ENCODE measurements around the gene C1QTNF8.

C1QTNF8 gene

DNA sequence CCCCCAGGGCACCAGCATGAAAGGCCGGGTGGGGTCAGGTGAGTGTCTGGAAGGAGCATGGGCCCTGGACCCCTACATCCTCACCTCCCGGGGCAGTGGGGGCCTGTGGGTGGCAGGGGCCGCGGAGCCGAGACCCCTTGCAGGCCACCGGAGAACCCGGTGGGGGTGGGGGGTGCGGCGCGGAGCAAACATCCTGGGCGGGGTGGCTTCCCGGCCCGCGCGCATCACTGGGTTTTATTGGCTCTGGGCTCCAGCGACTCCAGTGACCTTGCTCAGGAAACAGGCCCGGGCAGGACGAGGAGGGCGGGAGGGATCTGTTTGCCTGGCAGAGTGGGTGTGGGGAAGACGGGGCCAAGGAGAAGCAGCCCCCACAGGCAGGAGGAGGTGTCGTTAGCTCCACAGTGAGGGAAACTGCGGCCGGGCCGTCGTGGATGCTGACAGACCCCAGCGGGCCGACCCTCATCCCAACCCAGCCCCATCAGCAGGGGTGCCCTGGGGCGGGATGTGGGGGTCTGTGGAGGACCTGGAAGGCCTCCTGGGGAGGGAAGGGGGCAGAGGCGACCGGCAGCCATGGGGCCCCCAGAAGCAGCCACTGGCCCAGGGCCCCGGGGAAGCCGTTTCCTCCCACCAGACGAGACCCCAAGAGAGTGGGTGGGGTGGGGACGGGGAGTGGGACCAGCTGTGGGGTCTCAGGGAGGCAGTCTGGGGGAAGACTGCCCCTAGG lies 12.9 kb downstream of the C1QTNF8 start:
- TF ChIP-seq, protein P1, sequence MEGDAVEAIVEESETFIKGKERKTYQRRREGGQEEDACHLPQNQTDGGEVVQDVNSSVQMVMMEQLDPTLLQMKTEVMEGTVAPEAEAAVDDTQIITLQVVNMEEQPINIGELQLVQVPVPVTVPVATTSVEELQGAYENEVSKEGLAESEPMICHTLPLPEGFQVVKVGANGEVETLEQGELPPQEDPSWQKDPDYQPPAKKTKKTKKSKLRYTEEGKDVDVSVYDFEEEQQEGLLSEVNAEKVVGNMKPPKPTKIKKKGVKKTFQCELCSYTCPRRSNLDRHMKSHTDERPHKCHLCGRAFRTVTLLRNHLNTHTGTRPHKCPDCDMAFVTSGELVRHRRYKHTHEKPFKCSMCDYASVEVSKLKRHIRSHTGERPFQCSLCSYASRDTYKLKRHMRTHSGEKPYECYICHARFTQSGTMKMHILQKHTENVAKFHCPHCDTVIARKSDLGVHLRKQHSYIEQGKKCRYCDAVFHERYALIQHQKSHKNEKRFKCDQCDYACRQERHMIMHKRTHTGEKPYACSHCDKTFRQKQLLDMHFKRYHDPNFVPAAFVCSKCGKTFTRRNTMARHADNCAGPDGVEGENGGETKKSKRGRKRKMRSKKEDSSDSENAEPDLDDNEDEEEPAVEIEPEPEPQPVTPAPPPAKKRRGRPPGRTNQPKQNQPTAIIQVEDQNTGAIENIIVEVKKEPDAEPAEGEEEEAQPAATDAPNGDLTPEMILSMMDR (IDR thresholded peaks at IDR 0.05; ENCODE audit: insufficient read depth, low read length), result no peak
- TF ChIP-seq REST (IDR thresholded peaks at IDR 0.05; ENCODE audit: insufficient replicate concordance, low read depth), result no peak
- TF ChIP-seq SPI1 (IDR thresholded peaks at IDR 0.05; ENCODE audit: borderline replicate concordance, low read depth), result no peak
- no peak for TF ChIP-seq GABPA (IDR thresholded peaks at IDR 0.05; ENCODE audit: low read depth)
- TF ChIP-seq POLR2AphosphoS5 (IDR thresholded peaks at IDR 0.05; ENCODE audit: low read depth), result no peak
- Histone ChIP-seq H3K27me3 (ENCODE audit: insufficient read depth, poor library complexity, severe bottlenecking) (peaks cover 6% of the 10 kb centered on the region), H3K4me3 (replicated peaks; ENCODE audit: insufficient read depth, low read length) (no peak overlapping the region), H3K27ac (replicated peaks) (no peak overlapping the region)
- no peak for DNase-seq (ENCODE audit: low read depth in 1 of 2, low spot score in 1 of 2)

DNA sequence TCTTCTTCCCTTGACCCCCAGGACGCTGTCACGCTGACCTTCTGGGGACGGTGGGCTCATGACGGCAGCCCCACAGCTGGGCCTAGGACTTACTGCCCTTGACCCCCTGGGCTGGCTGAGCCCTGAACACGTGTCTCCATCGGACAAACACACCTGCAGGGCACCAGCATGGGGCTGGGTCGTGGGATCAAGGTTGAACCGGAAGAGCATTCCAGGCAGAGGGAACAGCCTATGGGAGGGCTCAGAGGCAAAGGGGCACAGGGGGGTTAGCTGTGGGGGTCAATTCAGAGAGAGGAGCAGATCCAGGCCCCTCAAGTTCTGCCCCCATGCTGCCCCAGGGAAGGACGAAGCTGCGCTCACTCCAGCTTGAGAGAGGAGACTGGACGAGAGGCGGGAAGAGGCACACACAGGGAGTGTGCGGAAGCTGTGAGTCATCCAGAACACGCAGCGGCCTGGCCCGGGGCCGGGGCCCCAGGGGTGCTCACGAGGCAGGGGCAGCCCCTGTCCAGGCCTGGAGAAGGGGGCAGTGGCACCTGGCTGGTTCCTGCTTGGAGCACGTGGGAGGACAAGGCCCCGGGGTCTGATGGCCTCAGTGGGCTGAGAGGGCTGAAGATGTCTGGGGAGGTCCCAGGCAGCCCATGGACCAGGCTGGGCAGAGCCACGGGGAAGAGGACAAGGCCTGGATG lies 13.6 kb downstream of the C1QTNF8 start:
- no peak overlapping the region for H3K27ac ChIP-seq (replicated peaks)

DNA sequence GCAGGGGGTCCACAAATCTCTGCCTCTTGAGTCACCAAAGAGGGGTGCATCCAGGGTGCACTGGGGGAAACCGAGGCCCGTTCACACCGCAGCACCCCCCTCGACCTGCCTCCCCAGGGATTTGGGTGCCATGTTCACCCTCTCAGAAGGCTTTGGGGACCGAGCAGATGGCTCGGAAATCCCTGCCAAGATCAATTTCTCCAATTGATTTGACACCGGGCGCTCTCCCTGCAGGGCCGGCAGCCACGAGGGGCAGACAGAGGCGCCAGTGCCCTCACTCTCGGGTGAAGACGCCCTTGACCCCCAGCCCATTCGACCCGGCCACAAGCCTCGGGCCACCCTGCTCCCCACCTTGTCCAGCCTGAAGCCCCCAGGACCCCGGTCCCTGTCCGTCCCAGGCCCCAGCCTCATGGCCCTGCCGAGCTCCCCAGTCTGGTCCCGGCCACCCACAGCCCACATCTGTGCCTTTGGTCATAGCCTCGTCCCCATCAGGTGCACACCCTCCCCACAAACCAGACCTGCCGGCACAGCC lies 14.2 kb downstream of the C1QTNF8 start:
- no peak for TF ChIP-seq GABPA (IDR thresholded peaks at IDR 0.05; ENCODE audit: low read depth)
- TF ChIP-seq POLR2AphosphoS5 (IDR thresholded peaks at IDR 0.05; ENCODE audit: low read depth), result no peak
- TF ChIP-seq, protein P1 (IDR thresholded peaks at IDR 0.05; ENCODE audit: insufficient read depth, low read length), result no peak
- TF ChIP-seq REST (IDR thresholded peaks at IDR 0.05; ENCODE audit: insufficient replicate concordance, low read depth), result no peak
- TF ChIP-seq SPI1 (IDR thresholded peaks at IDR 0.05; ENCODE audit: borderline replicate concordance, low read depth), result no peak
- H3K27me3 ChIP-seq (ENCODE audit: insufficient read depth, poor library complexity, severe bottlenecking), result peaks cover 11% of the 10 kb centered on the region
- H3K4me3 ChIP-seq (replicated peaks; ENCODE audit: insufficient read depth, low read length), result no peak overlapping the region
- DNase-seq (ENCODE audit: low read depth in 1 of 2, low spot score in 1 of 2), result no peak
- H3K27ac ChIP-seq (replicated peaks), result no peak overlapping the region

More for the DNA sequence above, 13.6 kb downstream of the C1QTNF8 start:
- no peak overlapping the region for H3K4me3 ChIP-seq (replicated peaks; ENCODE audit: insufficient read depth, low read length)
- peaks cover 6% of the 10 kb centered on the region for H3K27me3 ChIP-seq (ENCODE audit: insufficient read depth, poor library complexity, severe bottlenecking)
- TF ChIP-seq POLR2AphosphoS5 (IDR thresholded peaks at IDR 0.05; ENCODE audit: low read depth) (no peak), GABPA (IDR thresholded peaks at IDR 0.05; ENCODE audit: low read depth) (no peak), SPI1 (IDR thresholded peaks at IDR 0.05; ENCODE audit: borderline replicate concordance, low read depth) (no peak)
- TF ChIP-seq, protein P1 (IDR thresholded peaks at IDR 0.05; ENCODE audit: insufficient read depth, low read length), result no peak
- no peak for DNase-seq (ENCODE audit: low read depth in 1 of 2, low spot score in 1 of 2)
